ENCODE measurements around the gene GGA1.
A peak's percentile ranks its signal among the peaks of the same experiment; 100 is the strongest.
"Not testable (repeated sequence)": the region's sequence is repeated elsewhere in the genome, so short reads cannot be mapped to it uniquely, and the experiment has no call there.

Gene GGA1

DNA sequence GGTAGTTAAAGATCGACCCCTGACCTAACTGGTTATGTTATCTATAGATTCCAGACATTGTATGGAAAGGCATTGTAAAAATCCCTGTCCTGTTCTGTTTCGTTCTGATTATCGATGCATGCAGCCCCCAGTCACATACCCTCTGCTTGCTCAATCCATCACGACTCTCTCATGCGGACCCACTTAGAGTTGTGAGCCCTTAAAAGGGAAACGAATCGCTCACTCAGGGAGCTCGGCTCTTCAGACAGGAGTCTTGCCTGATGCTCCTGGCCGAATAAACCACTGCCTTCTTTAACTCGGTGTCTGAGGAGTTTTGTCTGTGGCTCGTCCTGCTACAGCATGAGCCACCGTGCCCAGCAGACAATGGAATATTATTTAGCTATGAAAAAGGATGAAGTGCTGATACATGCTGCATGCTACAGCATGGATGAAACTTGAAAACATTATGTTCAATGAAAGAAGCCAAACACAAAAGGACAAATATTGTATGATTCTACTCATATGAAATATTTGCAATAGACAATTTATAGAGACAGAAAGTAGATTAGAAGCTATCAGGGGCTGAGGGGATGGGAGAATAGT, 16.7 kb upstream of the GGA1 start:
- H3K4me3 ChIP-seq (ENCODE audit: low read depth, low read length) = peak overlapping the region; percentile 41
- TF ChIP-seq CTCF (IDR thresholded peaks at IDR 0.05; ENCODE audit: control insufficient read depth, extremely low read depth, insufficient read depth) = no peak
- DNase-seq (ENCODE audit: low read depth) = no peak

DNA sequence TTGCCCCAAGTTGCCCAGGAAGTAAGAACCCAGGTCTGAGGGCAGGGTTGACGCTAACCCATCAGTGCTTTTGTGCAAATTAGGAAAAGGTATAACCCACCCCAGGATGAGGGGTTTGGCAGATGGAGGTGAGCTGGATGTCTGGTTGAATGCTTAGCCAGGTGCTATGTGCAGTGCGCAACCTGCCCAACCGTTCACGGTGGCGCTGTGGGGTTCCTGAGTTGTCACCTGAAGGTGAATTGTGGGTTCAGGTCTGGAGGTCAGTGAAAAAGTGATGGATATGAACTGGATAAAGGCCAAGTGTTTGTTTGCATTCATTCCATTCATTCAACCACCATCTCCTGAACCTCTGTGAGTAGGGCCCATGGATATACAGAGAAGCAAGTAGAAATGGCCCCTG, 14.4 kb upstream of the GGA1 start:
- DNase-seq (ENCODE audit: low read depth) = no peak
- no peak overlapping the region for H3K4me3 ChIP-seq (ENCODE audit: low read depth, low read length)
- TF ChIP-seq CTCF (IDR thresholded peaks at IDR 0.05; ENCODE audit: control insufficient read depth, extremely low read depth, insufficient read depth) = no peak

DNA sequence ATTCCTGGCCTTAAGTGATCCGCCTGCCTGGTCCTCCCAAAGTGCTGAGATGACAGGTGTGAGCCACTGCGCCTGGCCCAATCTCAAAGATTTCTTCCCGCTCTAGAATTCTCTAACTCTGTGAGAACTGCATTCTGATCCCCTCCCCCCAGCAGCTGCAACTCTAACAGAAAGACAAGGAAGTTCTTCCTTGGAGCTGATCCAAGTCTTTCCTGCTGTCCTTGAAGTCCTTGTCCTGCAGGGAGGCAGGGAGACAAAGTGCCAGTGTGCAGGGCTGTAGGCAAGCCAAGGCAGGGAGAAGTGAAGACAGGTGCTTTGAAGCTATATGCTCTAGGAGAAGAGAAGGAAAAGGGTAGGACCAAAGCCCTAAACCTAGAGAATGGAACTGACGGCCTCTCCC, 9.5 kb upstream of the GGA1 start:
- DNase-seq (ENCODE audit: low read depth) = peak; percentile 94
- H3K4me3 ChIP-seq (ENCODE audit: low read depth, low read length) = no peak overlapping the region
- no peak for TF ChIP-seq CTCF (IDR thresholded peaks at IDR 0.05; ENCODE audit: control insufficient read depth, extremely low read depth, insufficient read depth)

DNA sequence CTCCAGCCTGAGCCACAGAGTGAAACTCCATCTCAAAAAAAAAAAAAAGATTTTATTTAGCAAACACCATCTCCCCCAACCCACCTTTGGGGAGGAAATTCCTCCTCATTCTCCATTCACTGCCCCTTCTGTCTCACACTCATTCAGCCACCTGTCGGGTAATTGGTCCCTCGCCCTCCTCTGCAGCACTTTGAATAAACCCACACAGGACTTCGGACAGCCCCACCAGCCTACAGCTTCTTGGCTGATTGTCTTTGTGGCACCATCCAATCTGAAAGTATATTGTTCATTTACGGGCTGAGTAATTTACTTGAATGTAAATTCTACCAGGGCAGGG, 7.5 kb upstream of the GGA1 start:
- H3K4me3 ChIP-seq (ENCODE audit: low read depth, low read length) = no peak overlapping the region
- DNase-seq (ENCODE audit: low read depth) = no peak
- TF ChIP-seq CTCF (IDR thresholded peaks at IDR 0.05; ENCODE audit: control insufficient read depth, extremely low read depth, insufficient read depth) = no peak

DNA sequence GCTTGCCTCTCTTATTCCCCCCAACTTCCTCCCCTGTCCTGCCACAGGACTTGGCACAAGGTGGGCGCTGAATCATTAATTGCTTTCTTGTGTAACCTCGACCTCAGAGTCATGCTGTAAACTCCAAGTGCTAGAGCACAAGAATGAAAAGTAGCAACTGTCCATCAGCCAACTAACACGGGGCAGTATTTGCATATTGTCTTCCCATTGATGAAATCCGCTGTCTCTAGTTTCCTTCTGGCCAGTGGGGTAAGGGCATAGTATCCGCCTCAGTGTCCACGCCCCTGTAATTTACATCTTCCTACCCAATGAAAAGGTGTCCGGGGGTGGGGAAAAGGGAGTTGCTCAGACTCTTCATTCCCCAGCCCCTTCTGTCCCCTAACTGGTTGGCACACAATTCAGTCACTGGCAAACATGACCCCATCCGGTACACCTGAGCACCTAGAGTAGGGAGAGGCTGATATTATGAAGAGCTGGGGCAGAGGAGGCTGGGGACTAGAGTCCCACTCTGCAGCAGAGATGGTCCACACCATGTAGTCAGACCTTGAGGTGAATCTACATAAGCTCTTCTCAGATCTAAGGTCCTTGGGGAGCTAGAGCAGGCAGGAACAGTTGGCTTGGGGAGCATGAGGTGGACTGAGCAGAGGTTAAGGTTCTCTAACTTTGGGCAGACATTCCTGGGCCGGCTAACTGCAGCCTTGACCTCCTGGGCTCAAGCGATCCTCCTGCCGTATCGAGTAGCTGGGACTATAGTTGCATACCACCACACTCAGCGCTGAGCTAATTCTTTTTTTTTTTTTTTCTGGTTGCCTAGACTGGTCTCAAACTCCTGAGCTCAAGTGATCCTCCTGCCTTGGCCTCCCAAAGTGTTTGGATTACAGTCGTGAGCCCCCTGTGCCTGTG, 6.8 kb upstream of the GGA1 start:
- peak; percentile 76 for DNase-seq (ENCODE audit: low read depth)
- no peak overlapping the region for H3K4me3 ChIP-seq (ENCODE audit: low read depth, low read length)
- TF ChIP-seq CTCF (IDR thresholded peaks at IDR 0.05; ENCODE audit: control insufficient read depth, extremely low read depth, insufficient read depth) = no peak

- not testable (repeated sequence) for H3K4me3 ChIP-seq (ENCODE audit: low read depth, low read length); DNase-seq (ENCODE audit: low read depth)
Observed at GRCh38 chr22:37602546-37603277, 5.9 kb upstream of the GGA1 start.

DNA sequence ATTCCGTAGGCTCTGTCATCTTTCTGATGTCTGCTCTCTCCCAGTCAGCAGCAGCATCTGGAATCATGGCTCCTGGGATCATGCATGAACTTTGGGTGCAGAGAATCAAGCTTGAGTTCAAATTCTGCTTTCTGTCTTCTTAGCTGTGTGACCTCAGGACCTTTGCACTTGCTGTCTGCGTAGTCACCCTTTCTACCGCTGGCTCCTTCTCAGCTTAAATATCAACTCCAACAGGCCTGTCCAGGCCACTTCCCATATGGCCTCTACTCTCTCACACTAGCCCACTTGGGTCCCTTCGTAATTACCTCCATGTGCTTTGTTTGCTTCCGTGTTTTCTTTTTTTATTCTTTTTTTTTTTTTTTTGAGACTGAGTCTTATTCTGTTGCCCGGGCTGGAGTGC, 4.6 kb upstream of the GGA1 start:
- no peak overlapping the region for H3K4me3 ChIP-seq (ENCODE audit: low read depth, low read length)
- TF ChIP-seq CTCF (IDR thresholded peaks at IDR 0.05; ENCODE audit: control insufficient read depth, extremely low read depth, insufficient read depth) = no peak
- no peak for DNase-seq (ENCODE audit: low read depth)

Data from LNCaP clone FGC (cell line).